Measurements from ENCODE around the gene AKAP13. TPM values are rescaled to one million over a fixed set of nuclear protein-coding genes. Genes with fewer than 3 reads are reported as not detected.

The AKAP13 gene
- polyA plus RNA-seq, 1 donor from 2014 or later: 10.0 TPM

- H4K20me1 ChIP-seq (ENCODE audit: insufficient read depth): no peaks in the 10 kb centered on the region
- TF ChIP-seq TAF1 (IDR thresholded peaks at IDR 0.05; ENCODE audit: low read depth): no peak
- no peak for TF ChIP-seq EZH2 (IDR thresholded peaks at IDR 0.05; ENCODE audit: borderline replicate concordance, insufficient read depth, low read length, poor library complexity, severe bottlenecking)
- TF ChIP-seq POLR2AphosphoS5 (IDR thresholded peaks at IDR 0.05): no peak
- no peak for TF ChIP-seq RAD21 (conservative IDR thresholded peaks at IDR 0.05)
- TF ChIP-seq EP300 (conservative IDR thresholded peaks at IDR 0.05; ENCODE audit: poor library complexity, severe bottlenecking): no peak
- no peak for TF ChIP-seq REST (IDR thresholded peaks at IDR 0.05; ENCODE audit: borderline replicate concordance)
- no peak for TF ChIP-seq CTCF (IDR thresholded peaks at IDR 0.05; ENCODE audit: poor library complexity, severe bottlenecking)
- no peak for TF ChIP-seq MXI1 (conservative IDR thresholded peaks at IDR 0.05; ENCODE audit: poor library complexity, severe bottlenecking)
- no peak overlapping the region for H3K4me3 ChIP-seq (ENCODE audit: low read length)
Observed at GRCh38 chr15:85563731-85564130, 183.3 kb downstream of the AKAP13 start.

GRCh38 chr15:85564686-85565085, 184.3 kb downstream of the AKAP13 start:
- H3K9ac ChIP-seq (ENCODE audit: low read length): peak overlapping the region; percentile 10
- no peaks in the 10 kb centered on the region for H3K36me3 ChIP-seq (ENCODE audit: insufficient read depth, low read length)
- H3K79me2 ChIP-seq (replicated peaks; ENCODE audit: insufficient read depth, low read length): no peaks in the 10 kb centered on the region
- H3K4me2 ChIP-seq (ENCODE audit: low read length): peak overlapping the region; percentile 15
- H3F3A ChIP-seq (ENCODE audit: insufficient read depth, low read length, poor library complexity, severe bottlenecking): peaks cover 3% of the 10 kb centered on the region
- H3K9me2 ChIP-seq (ENCODE audit: insufficient read depth, low read length): no peaks in the 10 kb centered on the region
- TF ChIP-seq SMC3 (conservative IDR thresholded peaks at IDR 0.05; ENCODE audit: poor library complexity) (no peak), EP300 (conservative IDR thresholded peaks at IDR 0.05; ENCODE audit: poor library complexity, severe bottlenecking) (peak; percentile 71), POLR2AphosphoS5 (IDR thresholded peaks at IDR 0.05) (peak; percentile 36)
- peak overlapping the region; percentile 84 for H3K27ac ChIP-seq (ENCODE audit: low read length)
- no peaks in the 10 kb centered on the region for H3K9me3 ChIP-seq (ENCODE audit: low read length)
- no peaks in the 10 kb centered on the region for H3K27me3 ChIP-seq (ENCODE audit: insufficient read depth, low read depth, low read length)
- no peak overlapping the region for H2AFZ ChIP-seq (ENCODE audit: low read depth, low read length)
- peak overlapping the region; percentile 48 for H3K4me3 ChIP-seq (ENCODE audit: low read length)
- no peaks in the 10 kb centered on the region for H4K20me1 ChIP-seq (ENCODE audit: insufficient read depth)

More at GRCh38 chr15:85563731-85564130, 183.3 kb downstream of the AKAP13 start:
- Histone ChIP-seq H3F3A (ENCODE audit: insufficient read depth, low read length, poor library complexity, severe bottlenecking) (peaks cover 3% of the 10 kb centered on the region), H3K9me3 (ENCODE audit: low read length) (no peaks in the 10 kb centered on the region), H3K27ac (ENCODE audit: low read length) (no peak overlapping the region), H3K4me2 (ENCODE audit: low read length) (no peak overlapping the region), H3K36me3 (ENCODE audit: insufficient read depth, low read length) (no peaks in the 10 kb centered on the region), H3K9ac (ENCODE audit: low read length) (no peak overlapping the region), H2AFZ (ENCODE audit: low read depth, low read length) (no peak overlapping the region), H3K27me3 (ENCODE audit: insufficient read depth, low read depth, low read length) (no peaks in the 10 kb centered on the region), H3K79me2 (replicated peaks; ENCODE audit: insufficient read depth, low read length) (no peaks in the 10 kb centered on the region), H3K9me2 (ENCODE audit: insufficient read depth, low read length) (no peaks in the 10 kb centered on the region)

Data from neural cell (in vitro differentiated cells).